Activated CD8-positive, alpha-beta T cell treated with anti-CD3 and anti-CD28 coated beads for 36 hours (primary cell): Measurements from ENCODE around the gene GDPGP1. TPM values are rescaled to one million over a fixed set of nuclear protein-coding genes. Genes with fewer than 3 reads are reported as not detected.
A peak's percentile ranks its signal among the peaks of the same experiment; 100 is the strongest.

ENCODE experiments used
- ATAC-seq: fragments of 200-7000 bp; cut with Tn5 transposase; one replicate; pipeline ENCODE4 v1.10.0; 2021; ENCODE audit warnings: mild to moderate bottlenecking, moderate library complexity
- CTCF ChIA-PET: fragments of 350-600 bp; sonication (Branson Sonifier 250); formaldehyde crosslinking; loops from one replicate; lab custom pipeline; 2021; ENCODE audit warnings: antibody characterized with exemption; lab: Charles Lee
- POLR2A ChIA-PET: fragments of 350-600 bp; sonication (Branson Sonifier 250); formaldehyde crosslinking; loops from one replicate; lab custom pipeline; 2021; ENCODE audit warnings: antibody characterized with exemption; lab: Charles Lee
- DNase-seq: peaks from one replicate; pipeline ENCODE4 v3.0.0-alpha.2; 2020
- H3K27ac Mint-ChIP-seq: one replicate; pipeline ENCODE4 v1.8.0; 2021; ENCODE audit warnings: mild to moderate bottlenecking, mixed read lengths
- H3K27me3 Mint-ChIP-seq: one replicate; pipeline ENCODE4 v1.8.0; 2021; ENCODE audit warnings: mixed read lengths
- H3K36me3 Mint-ChIP-seq: one replicate; pipeline ENCODE4 v1.8.0; 2021; ENCODE audit warnings: low read depth, mixed read lengths
- H3K4me1 Mint-ChIP-seq: one replicate; pipeline ENCODE4 v1.8.0; 2021; ENCODE audit warnings: low read depth, mixed read lengths
- H3K4me3 Mint-ChIP-seq: one replicate; pipeline ENCODE4 v1.8.0; 2021; ENCODE audit warnings: mild to moderate bottlenecking, moderate library complexity, mixed read lengths
- H3K9me3 Mint-ChIP-seq: one replicate; pipeline ENCODE4 v1.8.0; 2021; ENCODE audit warnings: mixed read lengths
- intact Hi-C: fragments of 100-400 bp; cut with micrococcal nuclease; formaldehyde crosslinking; loops from one replicate; pipeline ENCODE4 v1.10.0; 2022
- total RNA-seq, 2 experiments: library from RNA; stranded (reverse); gene quantifications; one replicate each; pipeline ENCODE4 v1.2.3, GENCODE V29; 2021
- TF ChIP-seq, protein P1 (sequence below): fragments of 200-600 bp; IDR thresholded peaks from one replicate; pipeline ENCODE4 v1.8.0; 2022; ENCODE audit warnings: antibody characterized with exemption, mild to moderate bottlenecking

GDPGP1 gene
- total RNA-seq, 2 experiments from 2014 or later, result 5.2 to 6.4 TPM

DNA sequence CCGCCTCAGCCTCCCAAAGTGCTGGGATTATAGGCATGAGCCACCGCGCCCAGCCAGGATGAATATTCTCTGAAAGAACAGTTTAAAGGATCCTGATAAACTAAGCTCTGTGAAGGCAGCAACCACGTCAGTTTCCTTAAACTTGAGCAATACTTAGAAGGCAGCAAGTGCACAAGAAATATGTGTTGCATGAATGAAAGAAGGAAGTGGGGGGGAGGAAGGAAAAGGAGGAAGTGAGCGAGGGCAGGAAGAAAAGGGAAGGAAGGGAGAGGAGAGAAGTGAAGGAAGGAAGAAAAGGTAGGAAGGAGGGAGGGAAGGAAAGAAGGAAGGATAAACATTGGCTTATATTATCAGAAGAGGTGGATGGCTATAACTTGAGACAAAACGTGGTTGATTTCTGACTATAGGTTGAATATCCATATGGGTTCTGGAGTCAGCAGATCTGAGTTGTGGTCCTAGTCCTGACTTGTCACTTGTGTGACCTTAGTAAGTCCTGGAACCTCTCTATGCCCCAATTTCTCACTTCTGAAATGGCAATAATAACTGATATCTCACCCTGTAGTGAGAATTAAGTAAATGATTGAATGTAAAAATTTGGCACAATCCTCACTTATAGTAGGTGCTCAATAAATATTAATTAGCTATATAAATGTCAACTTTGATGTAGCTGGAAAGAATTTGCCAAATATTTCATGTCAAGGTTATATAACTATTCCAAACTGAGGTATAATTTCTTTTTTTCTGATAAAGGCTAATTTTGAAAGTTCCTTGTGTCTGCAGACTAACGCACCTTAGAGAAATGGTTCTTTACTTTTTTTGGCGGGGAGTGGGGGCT is 44.9 kb upstream of the GDPGP1 start:
- POLR2A ChIA-PET, result interaction anchor here (1.1 kb wide), 1 partner anchor 11 kb away, joined by 3 read pairs; no protein-coding TSS in a partner anchor
- TF ChIP-seq, protein P1, sequence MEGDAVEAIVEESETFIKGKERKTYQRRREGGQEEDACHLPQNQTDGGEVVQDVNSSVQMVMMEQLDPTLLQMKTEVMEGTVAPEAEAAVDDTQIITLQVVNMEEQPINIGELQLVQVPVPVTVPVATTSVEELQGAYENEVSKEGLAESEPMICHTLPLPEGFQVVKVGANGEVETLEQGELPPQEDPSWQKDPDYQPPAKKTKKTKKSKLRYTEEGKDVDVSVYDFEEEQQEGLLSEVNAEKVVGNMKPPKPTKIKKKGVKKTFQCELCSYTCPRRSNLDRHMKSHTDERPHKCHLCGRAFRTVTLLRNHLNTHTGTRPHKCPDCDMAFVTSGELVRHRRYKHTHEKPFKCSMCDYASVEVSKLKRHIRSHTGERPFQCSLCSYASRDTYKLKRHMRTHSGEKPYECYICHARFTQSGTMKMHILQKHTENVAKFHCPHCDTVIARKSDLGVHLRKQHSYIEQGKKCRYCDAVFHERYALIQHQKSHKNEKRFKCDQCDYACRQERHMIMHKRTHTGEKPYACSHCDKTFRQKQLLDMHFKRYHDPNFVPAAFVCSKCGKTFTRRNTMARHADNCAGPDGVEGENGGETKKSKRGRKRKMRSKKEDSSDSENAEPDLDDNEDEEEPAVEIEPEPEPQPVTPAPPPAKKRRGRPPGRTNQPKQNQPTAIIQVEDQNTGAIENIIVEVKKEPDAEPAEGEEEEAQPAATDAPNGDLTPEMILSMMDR, result no peak
- CTCF ChIA-PET, result interaction anchor here (1.0 kb wide), 1 partner anchor 82 kb away, joined by 3 read pairs; no protein-coding TSS in a partner anchor
- no peak for ATAC-seq
- H3K27me3 Mint-ChIP-seq, result no peaks in the 10 kb centered on the region
- H3K27ac Mint-ChIP-seq, result no peak overlapping the region
- intact Hi-C loops, result no loop called here
- no peak for DNase-seq
- no peak overlapping the region for H3K4me3 Mint-ChIP-seq
- H3K4me1 Mint-ChIP-seq, result peaks cover 26% of the 10 kb centered on the region
- H3K36me3 Mint-ChIP-seq, result no peaks in the 10 kb centered on the region
- no peaks in the 10 kb centered on the region for H3K9me3 Mint-ChIP-seq

DNA sequence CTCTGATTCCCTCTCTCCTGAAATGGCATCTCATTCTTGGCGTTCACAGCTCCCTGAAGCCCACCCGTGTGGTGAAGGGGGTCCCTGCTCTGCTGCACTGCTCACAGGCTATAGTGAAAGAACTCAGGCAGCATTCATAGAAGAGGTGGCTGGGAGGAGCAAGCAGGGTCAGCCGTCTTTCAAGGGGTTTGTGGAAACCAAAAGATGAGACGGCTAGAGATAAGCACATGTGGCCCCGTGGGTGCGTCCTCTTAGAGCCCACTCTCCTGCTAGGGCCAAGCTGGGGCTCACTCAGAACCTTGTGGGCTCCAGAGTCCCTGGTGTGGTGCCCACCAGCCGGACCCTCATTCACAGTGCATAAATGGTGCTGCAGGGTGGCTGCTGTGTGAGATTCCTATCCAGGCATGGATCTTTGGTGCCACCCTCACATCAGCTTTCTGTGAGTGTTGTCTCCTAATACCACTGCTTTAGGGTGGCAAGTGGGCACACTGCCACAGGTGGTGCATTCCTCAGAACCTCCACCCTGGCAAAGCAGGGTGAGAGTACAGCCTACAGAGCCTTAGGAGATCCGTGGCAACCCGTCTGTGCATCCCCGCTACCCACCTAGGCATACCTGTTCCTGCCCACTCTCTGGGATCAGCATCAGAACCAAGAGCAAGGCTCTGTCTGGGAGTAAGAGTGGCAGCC is 44.1 kb upstream of the GDPGP1 start:
- TF ChIP-seq, protein P1, result no peak
- peaks cover 25% of the 10 kb centered on the region for H3K4me1 Mint-ChIP-seq
- peak overlapping the region; percentile 25 for H3K27ac Mint-ChIP-seq
- H3K9me3 Mint-ChIP-seq, result no peaks in the 10 kb centered on the region
- intact Hi-C loops, result no loop called here
- H3K4me3 Mint-ChIP-seq, result no peak overlapping the region
- ATAC-seq (no peak), DNase-seq (no peak)
- H3K36me3 Mint-ChIP-seq, result no peaks in the 10 kb centered on the region
- H3K27me3 Mint-ChIP-seq, result no peaks in the 10 kb centered on the region
- ChIA-PET POLR2A (interaction anchor here (1.1 kb wide), 1 partner anchor 10 kb away, joined by 3 read pairs; no protein-coding TSS in a partner anchor), CTCF (interaction anchor here (1.0 kb wide), 1 partner anchor 81 kb away, joined by 3 read pairs; no protein-coding TSS in a partner anchor)

DNA sequence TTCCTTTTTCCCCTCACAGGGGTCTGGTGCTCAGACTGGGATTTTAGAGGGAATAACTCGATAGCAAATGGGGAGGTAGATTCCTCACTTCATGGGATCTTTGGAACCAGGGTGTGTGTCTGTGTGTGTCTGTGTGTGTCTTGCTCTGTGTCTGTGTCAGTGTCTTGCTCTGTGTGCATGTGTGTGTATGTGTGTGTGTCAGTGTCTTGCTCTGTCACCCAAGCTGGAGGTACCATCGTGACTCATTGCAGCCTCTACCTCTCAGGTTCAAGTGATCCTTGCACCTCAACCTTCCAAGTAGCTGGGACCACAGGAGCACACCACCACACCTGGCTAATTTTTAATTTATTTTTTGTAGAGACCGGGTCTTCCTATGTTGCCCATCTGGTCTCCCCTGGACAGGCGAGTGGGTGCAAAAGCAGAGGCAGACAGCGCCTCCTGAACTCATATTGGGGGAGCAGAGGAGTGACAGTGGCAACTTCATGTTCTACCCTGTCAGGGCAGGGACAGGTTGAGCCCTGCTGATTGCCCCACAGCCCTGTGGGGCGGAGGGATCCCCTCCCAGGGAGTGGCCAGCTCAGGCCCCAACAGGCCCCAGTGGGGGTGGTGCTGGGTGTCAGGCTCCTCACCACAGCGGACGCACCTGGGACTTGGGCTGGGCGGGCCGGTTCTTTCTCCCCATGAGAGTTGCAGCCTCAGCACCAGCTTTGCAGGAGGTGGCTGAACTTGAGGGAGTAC is 43.2 kb upstream of the GDPGP1 start:
- Mint-ChIP-seq H3K4me1 (peaks cover 22% of the 10 kb centered on the region), H3K27me3 (no peaks in the 10 kb centered on the region), H3K27ac (no peak overlapping the region), H3K36me3 (no peaks in the 10 kb centered on the region), H3K4me3 (no peak overlapping the region), H3K9me3 (no peaks in the 10 kb centered on the region)
- intact Hi-C loops, result no loop called here
- ATAC-seq (no peak), DNase-seq (no peak)
- ChIA-PET CTCF (interaction anchor here (2.1 kb wide), 1 partner anchor 28 kb away, joined by 7 read pairs; no protein-coding TSS in a partner anchor), POLR2A (interaction anchor here (1.1 kb wide), 1 partner anchor 9 kb away, joined by 3 read pairs; no protein-coding TSS in a partner anchor)
- TF ChIP-seq, protein P1, result no peak

DNA sequence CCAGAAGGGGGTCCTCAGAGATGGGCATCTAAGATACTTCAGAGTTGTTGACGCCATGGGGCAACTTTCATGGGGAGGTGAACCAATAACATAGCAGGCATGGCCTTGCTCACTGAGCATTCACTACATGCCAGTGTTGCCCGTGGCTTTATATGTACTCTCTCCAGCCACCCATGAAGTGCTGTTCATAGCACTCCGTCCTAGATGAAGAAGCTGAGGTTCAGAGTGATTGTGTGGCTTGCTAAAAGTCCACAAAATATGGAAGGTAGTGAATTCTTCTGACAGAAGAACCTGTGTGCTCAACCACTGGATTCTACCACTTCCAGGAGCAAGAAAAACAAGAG is 42.7 kb upstream of the GDPGP1 start:
- DNase-seq, result no peak
- no peak overlapping the region for H3K4me3 Mint-ChIP-seq
- no peaks in the 10 kb centered on the region for H3K9me3 Mint-ChIP-seq
- no peak overlapping the region for H3K27ac Mint-ChIP-seq
- ChIA-PET CTCF (interaction anchor here (0.9 to 2.1 kb wide), 3 partner anchors 10 to 30 kb away, joined by 3 to 7 read pairs (median 5); partner anchors contain the start of gene SEMA4B), POLR2A (interaction anchor here (0.7 kb wide), 1 partner anchor 8 kb away, joined by 3 read pairs; no protein-coding TSS in a partner anchor)
- intact Hi-C loops, result no loop called here
- H3K4me1 Mint-ChIP-seq, result peaks cover 22% of the 10 kb centered on the region
- H3K36me3 Mint-ChIP-seq, result no peaks in the 10 kb centered on the region
- H3K27me3 Mint-ChIP-seq, result no peaks in the 10 kb centered on the region
- TF ChIP-seq, protein P1, result no peak
- no peak for ATAC-seq
